Measurements from ENCODE around the gene LMBR1.

DNA sequence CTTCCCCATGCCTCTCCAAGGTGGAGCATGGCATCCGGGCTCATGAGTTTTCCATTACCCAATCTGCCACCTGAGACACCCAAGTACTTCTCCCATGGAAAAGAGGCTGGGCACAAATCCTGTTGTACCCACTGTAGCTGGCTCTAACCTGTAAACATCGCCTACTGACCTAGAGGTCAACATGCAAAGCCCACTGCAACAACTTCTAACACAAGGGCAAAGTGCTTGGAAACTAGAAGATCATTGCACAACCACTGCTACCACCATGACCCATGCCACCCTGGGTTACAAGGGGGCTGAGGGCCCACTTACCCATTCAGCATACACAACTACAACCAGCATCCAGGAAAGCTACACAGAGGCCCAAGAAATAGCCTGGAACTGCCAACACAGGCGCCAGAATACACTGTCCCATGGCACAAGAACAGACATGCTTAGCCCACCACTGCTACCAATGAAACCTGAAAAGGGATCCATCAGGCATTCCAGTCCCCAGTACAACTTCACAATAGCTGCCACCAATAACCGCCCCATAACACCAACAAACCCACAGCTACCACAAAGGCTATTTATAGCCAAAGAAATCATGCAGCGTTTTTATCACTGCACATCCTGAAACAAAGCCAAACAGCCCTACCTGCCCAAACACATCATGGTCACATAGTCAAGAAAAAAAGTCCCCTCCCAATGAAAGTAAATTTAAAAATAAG, 189.1 kb downstream of the LMBR1 start:
- TF ChIP-seq RAD21 (IDR thresholded peaks at IDR 0.05) (no peak), CTCF (IDR thresholded peaks at IDR 0.05; ENCODE audit: low read depth, low read length, missing input control) (no peak), YY1 (IDR thresholded peaks at IDR 0.05) (no peak), SP1 (IDR thresholded peaks at IDR 0.05) (peak; percentile 41), JUND (IDR thresholded peaks at IDR 0.05) (no peak), REST (IDR thresholded peaks at IDR 0.05) (no peak), FOXA2 (IDR thresholded peaks at IDR 0.05) (no peak)
